Inferior parietal cortex (tissue), 1 donor: ENCODE measurements around the gene CDKN2B-AS1.
"Not testable (repeated sequence)": the region's sequence is repeated elsewhere in the genome, so short reads cannot be mapped to it uniquely, and the experiment has no call there.

Source experiments
- DNase-seq: peaks from one replicate; pipeline ENCODE4 v3.0.0-alpha.2; 2016; ENCODE audit errors: extremely low spot score

The CDKN2B-AS1 gene

GRCh38 chr9:21994556-21995005 is at the start of gene CDKN2B-AS1:
Gene CDKN2B-AS1 (plus strand): TSS chr9:21994791.
- no peak for DNase-seq

GRCh38 chr9:21945606-21946005 is 49.0 kb upstream of the CDKN2B-AS1 start:
- no peak for DNase-seq

- no peak for DNase-seq
Observed at GRCh38 chr9:21958833-21959232, 35.8 kb upstream of the CDKN2B-AS1 start.

GRCh38 chr9:21959268-21959667 is 35.3 kb upstream of the CDKN2B-AS1 start:
- not testable (repeated sequence) for DNase-seq

GRCh38 chr9:21961569-21961968 is 33.0 kb upstream of the CDKN2B-AS1 start:
- no peak for DNase-seq

GRCh38 chr9:21964925-21965385 is 29.6 kb upstream of the CDKN2B-AS1 start:
- no peak for DNase-seq

- no peak for DNase-seq
Observed at GRCh38 chr9:21965401-21965951, 29.1 kb upstream of the CDKN2B-AS1 start.

- no peak for DNase-seq
Observed at GRCh38 chr9:21966140-21966851, 28.3 kb upstream of the CDKN2B-AS1 start.

- DNase-seq, result no peak
Observed at GRCh38 chr9:21967169-21967568, 27.4 kb upstream of the CDKN2B-AS1 start.

GRCh38 chr9:21967702-21968101 is 26.9 kb upstream of the CDKN2B-AS1 start:
- no peak for DNase-seq

GRCh38 chr9:21968331-21969010 is 26.1 kb upstream of the CDKN2B-AS1 start:
- no peak for DNase-seq

GRCh38 chr9:21969011-21969940 is 25.3 kb upstream of the CDKN2B-AS1 start:
- DNase-seq, result no peak

- DNase-seq, result no peak
Observed at GRCh38 chr9:21969951-21970799, 24.4 kb upstream of the CDKN2B-AS1 start.

GRCh38 chr9:21970800-21971640 is 23.6 kb upstream of the CDKN2B-AS1 start:
- no peak for DNase-seq

- no peak for DNase-seq
Observed at GRCh38 chr9:21972361-21972760, 22.2 kb upstream of the CDKN2B-AS1 start.

- DNase-seq, result no peak
Observed at GRCh38 chr9:21974343-21974721, 20.3 kb upstream of the CDKN2B-AS1 start.

- no peak for DNase-seq
Observed at GRCh38 chr9:21974722-21975409, 19.7 kb upstream of the CDKN2B-AS1 start.

- no peak for DNase-seq
Observed at GRCh38 chr9:21976334-21976875, 18.2 kb upstream of the CDKN2B-AS1 start.

GRCh38 chr9:21982391-21982790 is 12.2 kb upstream of the CDKN2B-AS1 start:
- no peak for DNase-seq
